ENCODE measurements around the gene CREBRF. TPM values are rescaled to one million over a fixed set of nuclear protein-coding genes. Genes with fewer than 3 reads are reported as not detected.

CREBRF gene
- total and polyA plus RNA-seq, 2 of the 8 experiments (the other 6 are each of a cell fraction or from before 2014, with no cell fraction given), result 1.2 to 4.7 TPM

GRCh38 chr5:173089581-173089980, 33.4 kb downstream of the CREBRF start:
- H2BK20ac ChIP-seq (ENCODE audit: low read length), result no peak overlapping the region
- no peak overlapping the region for H3K56ac ChIP-seq (replicated peaks; ENCODE audit: insufficient read length, low read depth, low read length)
- H3K23ac ChIP-seq (ENCODE audit: insufficient read length), result no peak overlapping the region
- H3K4me2 ChIP-seq (ENCODE audit: insufficient read depth in 1 of 2, low read depth in 2 of 2, low read length in 2 of 2), result no peak overlapping the region
- H4K20me1 ChIP-seq (replicated peaks in 1 of 2; ENCODE audit: control insufficient read depth in 1 of 2, insufficient read depth in 2 of 2, low read length in 2 of 2), result no peaks in the 10 kb centered on the region
- H2BK120ac ChIP-seq (replicated peaks; ENCODE audit: low read depth, low read length), result no peak overlapping the region
- CTCF ChIA-PET (ENCODE audit: partially characterized antibody), result no interaction called here
- no peak overlapping the region for H2BK12ac ChIP-seq (ENCODE audit: low read depth, low read length)
- no peaks in the 10 kb centered on the region for H3K23me2 ChIP-seq (ENCODE audit: low read depth, low read length)
- FAIRE-seq, result no peak
- no peak for DNase-seq (ENCODE audit: low read depth in 1 of 2, low spot score in 2 of 2)
- WGBS, 2 experiments (ENCODE audit: extremely low coverage in 1 of 2, insufficient coverage in 1 of 2, insufficient read length in 1 of 2, insufficient replicate concordance in 2 of 2, low coverage in 1 of 2, low lambda C conversion rate in 2 of 2, missing lambda C conversion rate in 1 of 2), result 70% methylated on average over 1 of the region's 1 CpG; no CpG with 5 or more reads in 1 of the 2 experiments
- no peaks in the 10 kb centered on the region for H3K4me1 ChIP-seq (replicated peaks in 1 of 4; ENCODE audit: control insufficient read depth in 3 of 4, insufficient read depth in 4 of 4, low read length in 3 of 4)
- H3K9ac ChIP-seq (replicated peaks in 1 of 4; ENCODE audit: extremely low read depth in 1 of 4, low read depth in 3 of 4, low read length in 3 of 4), result no peak overlapping the region
- no peak overlapping the region for H2BK5ac ChIP-seq (ENCODE audit: low read depth, low read length)
- no peaks in the 10 kb centered on the region for H3K9me3 ChIP-seq (ENCODE audit: insufficient read depth in 2 of 2, low read depth in 1 of 2, low read length in 1 of 2)
- H3K4me3 ChIP-seq (ENCODE audit: extremely low read depth in 1 of 4, insufficient read depth in 2 of 4, low read depth in 3 of 4, low read length in 4 of 4), result no peak overlapping the region
- no peak overlapping the region for H4K91ac ChIP-seq (replicated peaks; ENCODE audit: insufficient read length, low read length)
- H3K18ac ChIP-seq (ENCODE audit: extremely low read depth, low read length), result no peak overlapping the region
- no peak overlapping the region for H4K8ac ChIP-seq (ENCODE audit: extremely low read depth, insufficient read depth, low read length)
- no peak overlapping the region for H2BK15ac ChIP-seq (ENCODE audit: low read length)
- no peak overlapping the region for H3K27ac ChIP-seq (ENCODE audit: low read depth, low read length)
- H2AFZ ChIP-seq (ENCODE audit: low read length), result no peak overlapping the region
- POLR2A ChIA-PET (ENCODE audit: partially characterized antibody), result no interaction called here
- H3K79me1 ChIP-seq (ENCODE audit: low read depth, low read length), result no peaks in the 10 kb centered on the region
- H3K79me2 ChIP-seq (ENCODE audit: control insufficient read depth in 1 of 2, insufficient read depth in 2 of 2, low read length in 2 of 2), result no peaks in the 10 kb centered on the region
- H2AK5ac ChIP-seq (ENCODE audit: low read depth, low read length), result no peak overlapping the region
- H3K36me3 ChIP-seq (ENCODE audit: control insufficient read depth in 2 of 4, insufficient read depth in 4 of 4, low read length in 3 of 4), result no peaks in the 10 kb centered on the region
- H3K14ac ChIP-seq (ENCODE audit: insufficient read length), result no peak overlapping the region
- no peak overlapping the region for H3K4ac ChIP-seq (replicated peaks; ENCODE audit: insufficient read length, low read depth, low read length)
- no peak overlapping the region for H4K5ac ChIP-seq (ENCODE audit: insufficient read length, low read depth, low read length)
- no peaks in the 10 kb centered on the region for H3K27me3 ChIP-seq (replicated peaks in 1 of 4; ENCODE audit: control insufficient read depth in 3 of 4, extremely low read depth in 1 of 4, insufficient read depth in 3 of 4, low read length in 3 of 4)
- TF ChIP-seq GTF2F1 (IDR thresholded peaks at IDR 0.05; ENCODE audit: borderline replicate concordance, low read depth, low read length), result no peak
- no peak for TF ChIP-seq POLR2A (IDR thresholded peaks at IDR 0.05; ENCODE audit: control extremely low read depth in 1 of 2, low read depth in 2 of 2, low read length in 2 of 2)
- TF ChIP-seq SP2 (IDR thresholded peaks at IDR 0.05; ENCODE audit: low read length), result no peak
- TF ChIP-seq ZNF274 (IDR thresholded peaks at IDR 0.05; ENCODE audit: borderline replicate concordance, extremely low read depth, low read length), result no peak
- TF ChIP-seq KDM1A (IDR thresholded peaks at IDR 0.05; ENCODE audit: borderline replicate concordance, low read length), result no peak
- no peak for TF ChIP-seq RFX5 (IDR thresholded peaks at IDR 0.05; ENCODE audit: borderline replicate concordance, low read depth, low read length)
- TF ChIP-seq CEBPB (IDR thresholded peaks at IDR 0.05; ENCODE audit: low read depth, low read length), result no peak
- TF ChIP-seq E2F6 (IDR thresholded peaks at IDR 0.05), result no peak
- no peak for TF ChIP-seq JUN (IDR thresholded peaks at IDR 0.05; ENCODE audit: low read depth, low read length)

Data from H1 (cell line).